ELF-1 (cell line): Measurements from ENCODE around the gene OR6K2.
"Not testable (repeated sequence)": the region's sequence is repeated elsewhere in the genome, so short reads cannot be mapped to it uniquely, and the experiment has no call there.

Source experiments
- DNase-seq: peaks from one replicate; pipeline ENCODE4 v3.0.0-alpha.2; 2016; ENCODE audit warnings: low read depth, low spot score

The OR6K2 gene, protein sequence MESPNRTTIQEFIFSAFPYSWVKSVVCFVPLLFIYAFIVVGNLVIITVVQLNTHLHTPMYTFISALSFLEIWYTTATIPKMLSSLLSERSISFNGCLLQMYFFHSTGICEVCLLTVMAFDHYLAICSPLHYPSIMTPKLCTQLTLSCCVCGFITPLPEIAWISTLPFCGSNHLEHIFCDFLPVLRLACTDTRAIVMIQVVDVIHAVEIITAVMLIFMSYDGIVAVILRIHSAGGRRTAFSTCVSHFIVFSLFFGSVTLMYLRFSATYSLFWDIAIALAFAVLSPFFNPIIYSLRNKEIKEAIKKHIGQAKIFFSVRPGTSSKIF

DNA sequence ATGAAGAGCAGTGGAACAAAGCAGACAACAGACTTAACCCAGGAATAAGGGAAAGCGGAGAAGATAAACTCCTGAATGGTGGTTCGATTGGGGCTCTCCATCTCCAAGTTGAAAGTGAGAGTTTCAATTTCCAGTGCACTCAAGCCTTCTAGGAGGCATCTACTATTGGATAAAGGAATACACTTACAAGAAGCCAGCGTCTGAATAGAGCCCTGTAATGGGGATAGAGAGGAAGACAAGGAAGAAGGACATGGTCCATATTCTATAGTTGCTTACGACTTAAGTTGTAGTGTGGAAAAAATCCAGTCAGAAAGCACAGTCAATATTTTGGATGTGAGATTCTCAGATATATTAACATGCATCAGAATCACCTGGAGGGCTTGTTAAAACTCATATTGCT, at the start of gene OR6K2:
Gene OR6K2, minus strand, starts transcription at position 101 of the 400 bp plus-strand sequence. Its CDS starts 0 bp downstream, at position 101.
- DNase-seq = no peak

DNA sequence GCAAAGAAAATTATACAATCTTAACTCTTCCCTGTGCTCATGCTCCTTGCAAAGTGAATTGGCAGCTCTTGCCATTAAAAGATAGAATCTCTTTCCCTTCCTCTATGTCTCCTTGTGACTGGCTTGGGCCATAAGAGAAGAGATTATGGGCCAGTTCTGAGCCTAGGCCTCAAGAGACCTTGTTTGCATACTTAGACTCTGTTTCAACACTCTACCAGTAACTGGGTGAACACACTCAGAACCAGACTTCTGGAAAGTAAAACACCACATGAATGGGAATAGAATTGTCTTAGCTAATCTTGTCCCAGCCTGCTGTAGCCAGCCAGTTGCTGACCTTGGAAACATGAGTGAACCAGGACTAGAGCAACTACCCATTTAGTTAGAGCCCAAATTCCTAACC, 35.4 kb upstream of the OR6K2 start:
- DNase-seq = no peak

DNA sequence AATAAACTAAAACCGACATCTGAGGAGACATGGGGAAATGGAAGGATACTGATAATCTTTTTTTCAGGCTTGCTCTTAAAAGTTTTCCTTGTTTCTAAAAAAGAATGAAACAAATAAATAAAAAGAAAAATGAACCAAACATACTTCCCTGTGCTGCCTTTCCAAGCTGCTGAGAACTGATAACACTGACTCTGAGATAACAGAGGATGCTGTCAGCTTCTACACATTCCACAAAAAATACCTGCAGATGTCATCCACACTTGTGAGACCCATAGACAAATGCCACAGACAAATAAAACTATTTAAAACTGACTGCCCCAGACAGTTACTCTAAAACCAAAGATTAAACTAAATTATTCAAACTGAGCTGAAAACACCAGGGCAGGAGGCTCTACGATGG, 32.1 kb upstream of the OR6K2 start:
- no peak for DNase-seq

DNA sequence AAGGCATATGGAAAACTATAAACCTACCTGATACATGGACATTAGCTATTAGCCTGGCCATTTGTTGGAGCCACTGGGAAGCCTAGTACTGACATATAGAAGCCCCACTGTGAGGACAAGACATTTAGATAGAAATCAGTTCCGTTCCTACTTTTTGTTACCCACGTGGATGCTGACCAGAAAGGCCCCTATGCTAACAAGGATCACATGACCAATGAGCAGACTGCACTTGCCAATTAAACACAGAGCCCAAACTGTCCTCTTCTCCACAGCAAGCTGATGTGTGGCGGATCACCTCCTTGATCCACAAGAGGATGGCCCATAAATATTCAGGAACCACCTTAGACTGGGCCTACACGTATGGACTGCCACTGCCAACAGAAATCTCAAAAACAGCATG, 31.3 kb upstream of the OR6K2 start:
- no peak for DNase-seq

DNA sequence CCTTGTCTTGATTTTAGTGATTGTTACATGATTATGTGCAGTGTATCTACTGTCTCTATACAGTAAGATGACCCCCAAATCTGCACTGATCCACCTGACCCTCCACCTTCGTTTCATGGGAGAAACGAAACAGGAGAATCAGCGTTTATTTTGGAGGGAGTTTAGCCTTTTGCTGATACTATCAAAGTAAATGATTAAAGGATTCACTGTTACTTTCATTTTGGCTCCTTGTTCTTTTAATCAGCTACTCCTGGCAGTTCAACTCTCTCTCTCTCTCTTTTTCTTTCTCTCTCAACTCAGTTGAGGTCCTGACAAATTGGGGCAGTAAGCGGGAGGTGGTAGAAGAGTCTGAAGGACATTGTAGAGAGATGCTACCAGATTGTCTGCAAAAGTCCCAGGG, 30.0 kb upstream of the OR6K2 start:
- DNase-seq = no peak

DNA sequence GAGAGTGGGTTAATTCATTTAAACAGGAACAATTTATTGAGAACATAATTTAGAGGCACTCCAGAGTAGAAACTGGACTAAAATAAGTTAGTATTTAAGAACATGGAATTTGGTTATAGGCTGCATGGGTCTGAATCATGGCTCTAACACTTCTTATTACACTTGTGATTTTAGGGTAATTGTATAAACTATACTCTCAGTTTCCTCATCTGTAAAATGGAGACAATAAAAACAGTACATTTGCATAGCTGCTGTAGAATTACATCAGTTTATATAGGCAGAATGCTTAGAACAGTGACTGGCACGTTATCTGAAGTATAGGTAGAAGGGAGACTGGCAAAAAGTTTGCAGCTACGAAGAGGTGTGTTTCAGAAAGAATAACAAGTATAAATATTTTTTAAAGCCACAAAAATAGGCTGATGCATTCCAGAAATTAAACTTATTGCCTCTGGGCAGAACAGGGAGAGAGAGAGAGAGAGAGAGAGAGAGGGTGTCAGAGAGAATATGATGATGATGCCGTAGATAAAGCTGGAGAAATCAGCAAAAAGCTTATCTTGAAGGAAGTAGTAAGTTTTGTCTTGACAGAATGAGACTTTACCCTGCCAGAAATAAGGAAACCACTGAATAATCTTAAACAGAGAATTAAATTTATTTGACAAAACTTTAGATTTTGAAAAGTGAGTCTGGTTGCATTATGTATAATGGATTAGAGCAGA, 28.2 kb upstream of the OR6K2 start:
- DNase-seq = no peak

DNA sequence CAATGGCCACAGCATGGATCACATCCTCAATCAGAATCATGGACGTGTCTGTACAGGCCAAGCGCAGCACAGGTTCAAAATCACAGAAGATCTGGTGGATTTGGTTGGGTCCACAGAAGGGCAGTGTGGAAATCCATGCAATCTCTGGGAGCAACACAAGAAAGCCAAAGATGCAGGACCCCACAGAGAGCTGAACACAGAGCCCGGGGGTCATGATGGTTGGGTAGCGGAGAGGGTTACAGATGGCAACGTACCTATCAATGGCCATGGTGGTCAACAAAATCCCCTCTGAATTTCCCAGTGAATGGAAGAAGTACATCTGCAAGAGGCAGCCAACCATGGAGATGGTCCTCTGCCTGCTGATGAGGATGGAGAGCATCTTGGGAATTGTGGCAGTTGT, 24.0 kb upstream of the OR6K2 start:
- DNase-seq = no peak

DNA sequence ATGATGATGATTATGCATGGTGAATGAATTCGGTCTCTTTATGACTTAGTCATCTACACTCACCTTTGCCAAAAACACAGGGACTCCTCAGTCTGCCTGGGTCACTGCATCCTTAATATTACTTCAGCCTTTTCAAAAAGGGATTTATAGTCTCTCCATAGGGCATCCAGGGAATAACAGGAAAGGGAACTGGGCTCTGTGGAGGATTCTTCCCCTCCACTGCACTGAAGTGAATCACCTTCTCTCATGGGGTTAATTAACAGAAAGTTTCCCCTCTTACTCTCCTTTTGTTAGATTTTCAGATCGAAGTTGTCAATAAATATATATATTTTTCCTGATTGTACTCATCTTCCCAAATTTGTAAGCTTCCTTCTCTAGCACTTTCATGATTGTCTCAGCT, 20.2 kb upstream of the OR6K2 start, which contains the start of gene OR6K3:
Gene OR6K3, minus strand, starts transcription at position 101 of the 400 bp plus-strand sequence. CDS start 2,605 bp downstream, outside the sequence.
- DNase-seq = no peak

DNA sequence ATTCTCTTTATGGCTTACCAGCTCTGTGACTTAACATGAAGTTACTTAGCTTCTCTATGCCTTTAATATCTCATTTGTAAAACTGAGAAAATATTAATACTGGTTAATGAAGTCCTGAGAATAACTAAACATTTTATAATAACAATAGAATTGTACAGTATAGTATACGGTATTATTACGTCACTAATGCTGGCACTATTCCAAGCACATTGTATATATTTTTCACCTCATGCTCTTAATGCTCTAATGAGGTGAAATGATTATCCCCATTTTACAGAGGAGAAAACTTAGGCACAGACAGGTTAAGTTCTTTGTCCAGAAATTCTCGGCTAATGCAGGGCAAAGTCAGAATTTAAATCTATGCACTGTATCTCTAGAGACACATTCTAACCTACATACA, 19.2 kb upstream of the OR6K2 start:
- no peak for DNase-seq

DNA sequence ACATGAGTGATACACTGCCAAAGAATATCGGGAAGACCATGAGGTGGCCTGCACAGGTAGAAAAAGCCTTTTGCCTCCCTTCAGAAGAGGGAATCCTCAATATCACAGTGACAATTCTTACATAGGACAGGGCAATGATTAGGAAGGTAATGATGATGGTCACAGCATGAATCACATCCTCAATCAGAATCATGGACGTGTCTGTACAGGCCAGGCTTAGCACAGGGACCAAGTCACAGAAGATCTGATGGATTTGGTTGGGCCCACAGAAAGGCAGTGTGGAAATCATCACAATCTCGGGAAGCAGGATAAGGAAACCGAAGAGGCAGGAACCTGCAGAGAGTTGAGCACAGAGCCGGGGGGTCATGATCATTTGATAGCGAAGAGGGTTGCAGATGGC, 16.9 kb upstream of the OR6K2 start:
- no peak for DNase-seq

DNA sequence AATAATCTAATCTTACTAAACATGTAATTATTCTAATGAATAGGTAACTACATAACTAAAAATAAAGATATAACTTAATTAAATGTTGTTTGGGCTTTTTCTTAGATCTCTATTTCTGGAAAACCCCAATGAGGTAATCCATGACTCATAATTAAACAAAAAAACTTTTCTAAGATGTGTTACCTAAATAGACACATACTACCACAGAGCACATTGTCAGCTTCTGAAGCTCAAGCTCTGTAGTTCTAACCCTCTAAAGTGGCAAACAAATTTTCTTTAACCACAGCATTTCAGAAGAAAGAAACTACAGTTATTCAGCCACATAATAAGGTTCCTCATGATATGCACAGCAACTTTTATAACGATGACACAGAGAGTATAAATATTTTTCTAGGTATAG, 15.9 kb upstream of the OR6K2 start:
- DNase-seq = no peak

DNA sequence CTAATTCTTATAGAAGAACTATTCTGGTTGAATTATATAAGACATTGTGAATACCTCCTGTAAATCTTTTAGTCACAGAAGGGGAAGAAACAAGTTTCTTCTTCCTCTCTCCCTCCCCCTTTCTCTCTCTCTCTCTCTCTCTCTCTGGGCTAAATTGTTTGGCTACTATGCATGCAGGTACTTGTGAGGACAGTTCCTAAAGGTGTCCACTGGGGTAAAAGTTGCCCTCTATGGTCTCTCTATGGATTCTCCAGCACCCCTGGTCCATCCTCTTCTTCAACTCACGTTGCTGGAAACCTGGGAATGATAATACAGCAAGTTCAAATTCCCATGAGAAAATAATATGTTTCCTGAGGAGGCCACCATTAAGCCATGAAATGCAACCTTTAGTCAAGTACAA, 14.3 kb upstream of the OR6K2 start:
- DNase-seq = no peak

DNA sequence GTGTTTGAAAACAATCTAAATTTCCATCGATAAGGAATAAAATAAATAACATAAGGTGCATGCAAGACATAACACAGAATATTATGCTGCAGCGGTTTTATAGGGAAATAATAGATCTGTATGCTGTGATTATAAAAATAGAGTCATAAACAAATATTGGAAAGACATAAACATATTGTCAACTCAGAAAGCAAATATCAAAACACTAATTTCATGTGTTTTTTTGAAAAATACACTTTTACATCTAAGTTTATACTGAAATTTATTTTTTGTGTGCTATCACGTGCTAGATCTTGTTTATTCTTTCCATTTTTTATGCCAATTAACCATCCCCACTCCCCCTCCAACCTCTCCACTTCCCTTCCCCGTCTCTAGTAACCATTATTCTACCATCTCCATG, 10.6 kb upstream of the OR6K2 start:
- no peak for DNase-seq

DNA sequence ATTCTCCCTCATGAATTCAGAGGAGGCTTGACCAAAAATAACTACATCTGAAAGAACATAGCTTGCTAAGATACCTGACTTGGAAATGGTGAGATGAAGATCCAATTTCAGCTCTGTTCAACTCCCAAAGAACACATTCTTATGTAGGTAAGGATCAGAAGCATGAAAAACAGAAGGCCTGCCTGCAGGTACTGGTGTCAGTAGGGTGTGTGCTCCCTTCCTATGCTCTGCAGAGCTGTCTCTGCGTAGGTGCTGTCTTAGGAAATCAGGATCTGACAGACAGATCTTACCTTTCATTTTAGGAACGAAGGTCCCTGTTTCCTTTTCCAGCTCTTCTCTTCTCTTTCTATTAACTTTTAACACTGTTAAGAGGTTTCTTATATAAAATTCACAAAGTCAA, 5.6 kb upstream of the OR6K2 start:
- no peak for DNase-seq

DNA sequence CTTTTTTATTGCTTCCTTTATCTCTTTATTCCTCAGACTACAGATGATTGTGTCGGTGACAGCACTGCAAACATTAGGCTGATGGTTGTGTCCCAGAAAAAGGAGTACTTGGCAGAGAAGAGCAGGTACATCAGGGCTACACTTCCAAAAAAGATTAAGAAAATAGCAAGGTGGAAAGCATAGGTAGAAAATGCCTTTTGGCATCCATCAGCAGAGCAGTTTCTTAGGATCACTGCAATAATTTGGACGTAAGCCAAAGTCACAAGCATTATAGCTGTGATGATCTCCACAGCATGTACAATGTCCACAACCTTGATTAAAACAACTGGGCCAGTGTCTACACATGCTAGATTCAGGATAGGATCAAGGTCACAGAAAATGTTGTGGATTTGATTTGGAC, 5.9 kb downstream of the OR6K2 start:
- no peak for DNase-seq

DNA sequence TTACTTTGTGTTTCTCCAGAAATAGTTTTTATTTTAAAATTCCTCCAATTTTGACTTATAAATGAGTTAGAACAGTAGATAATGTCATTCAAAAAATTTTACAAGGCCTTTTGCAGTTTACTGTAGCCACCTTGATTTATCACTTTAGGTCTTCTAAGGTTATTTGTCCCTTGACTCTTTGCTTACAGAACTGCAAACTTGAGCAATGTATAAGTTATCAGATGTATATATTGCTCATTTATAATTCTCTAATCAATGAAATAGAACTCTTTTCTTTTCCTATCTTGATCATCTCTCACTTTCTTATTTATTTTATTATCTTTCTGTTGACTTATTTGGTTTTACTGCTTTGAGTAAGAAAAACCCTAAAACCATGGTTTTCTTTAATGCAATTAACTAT, 8.1 kb downstream of the OR6K2 start:
- DNase-seq = no peak

DNA sequence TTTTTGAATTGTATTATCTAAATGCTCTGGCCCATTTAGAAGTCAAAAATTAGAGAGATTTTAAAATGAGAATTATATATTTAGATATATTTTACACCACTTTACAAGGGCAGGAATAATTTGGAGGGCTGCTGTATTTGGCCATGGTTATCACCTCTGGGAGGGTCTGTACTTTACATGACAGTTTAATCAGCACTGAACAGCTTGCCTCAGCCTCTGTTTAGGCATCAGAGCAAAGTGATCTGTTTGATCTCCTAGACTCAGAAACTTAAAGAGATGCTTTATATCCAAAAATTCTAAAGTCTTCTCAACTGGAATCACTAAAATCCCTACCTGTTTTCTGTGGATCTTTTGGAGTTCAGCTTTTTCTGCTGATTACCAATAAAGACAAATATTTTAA, 8.5 kb downstream of the OR6K2 start:
- no peak for DNase-seq

DNA sequence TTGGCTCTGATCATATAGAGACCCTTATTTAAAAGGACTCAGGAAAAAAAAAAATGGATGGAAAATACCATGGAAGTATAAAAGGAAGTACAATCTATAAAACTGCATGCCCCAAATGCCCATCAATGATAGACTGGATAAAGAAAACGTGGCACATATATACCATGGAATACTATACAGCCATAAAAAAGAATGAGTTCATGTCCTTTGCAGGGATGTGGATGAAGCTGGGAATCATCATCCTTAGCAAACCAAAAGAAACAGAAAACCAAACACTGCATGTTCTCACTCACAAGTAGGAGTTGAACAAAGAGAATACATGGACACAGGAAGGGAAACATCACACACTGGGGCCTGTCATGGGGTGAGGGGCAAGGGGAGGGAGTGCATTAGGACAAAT, 9.3 kb downstream of the OR6K2 start:
- DNase-seq = not testable (repeated sequence)

DNA sequence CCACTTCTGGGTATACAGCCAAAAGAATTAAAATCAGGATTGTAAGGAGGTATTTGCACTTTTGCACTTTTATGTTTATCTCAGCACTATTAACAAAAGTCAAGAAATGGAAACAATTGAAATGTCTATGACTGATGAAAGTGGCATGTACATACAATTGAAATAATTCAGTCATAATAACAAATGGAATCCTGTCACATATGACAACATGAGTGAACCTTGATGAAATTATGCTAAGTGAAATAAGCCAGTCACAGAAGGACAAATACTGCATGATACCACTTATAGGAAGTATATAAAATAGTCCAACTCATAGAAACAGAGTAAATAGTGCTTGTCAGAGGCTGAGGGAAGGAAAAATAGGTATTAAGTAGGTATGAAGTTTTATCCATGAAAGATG, 10.6 kb downstream of the OR6K2 start:
- DNase-seq = no peak

DNA sequence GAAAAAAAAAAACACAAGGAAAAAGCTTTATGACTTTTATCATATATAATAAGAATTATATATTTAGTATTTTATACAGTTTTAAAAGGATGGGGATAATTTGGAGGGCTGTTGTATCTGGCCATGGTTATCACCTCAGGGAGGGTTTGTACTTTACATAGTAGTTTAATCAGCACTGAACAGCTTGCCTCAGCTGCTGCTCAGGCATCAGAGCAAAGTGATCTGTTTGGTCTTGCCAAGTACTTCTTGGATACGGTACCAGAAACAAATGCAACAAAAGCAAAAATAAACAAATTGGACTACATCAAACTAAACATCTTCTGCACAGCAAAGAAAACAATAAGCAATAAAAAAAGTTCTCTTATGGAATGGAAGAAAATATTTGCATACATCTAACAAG, 11.3 kb downstream of the OR6K2 start:
- DNase-seq = no peak

DNA sequence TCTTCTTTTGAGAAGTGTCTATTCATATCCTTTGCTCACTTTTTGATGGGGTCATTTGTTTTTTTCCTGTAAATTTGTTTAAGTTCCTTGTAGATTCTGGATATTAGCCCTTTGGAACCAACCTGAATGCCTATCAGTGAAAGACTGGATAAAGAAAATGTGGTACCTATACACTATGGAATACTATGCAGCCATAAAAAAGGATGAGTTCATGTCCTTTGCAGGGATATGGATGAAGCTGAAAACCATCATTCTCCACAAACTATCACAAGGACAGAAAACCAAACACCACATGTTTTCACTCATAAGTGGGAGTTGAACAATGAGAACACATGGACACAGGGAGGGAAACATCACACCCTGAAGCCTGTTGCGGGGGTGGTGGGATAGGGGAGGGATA, 12.1 kb downstream of the OR6K2 start:
- not testable (repeated sequence) for DNase-seq

DNA sequence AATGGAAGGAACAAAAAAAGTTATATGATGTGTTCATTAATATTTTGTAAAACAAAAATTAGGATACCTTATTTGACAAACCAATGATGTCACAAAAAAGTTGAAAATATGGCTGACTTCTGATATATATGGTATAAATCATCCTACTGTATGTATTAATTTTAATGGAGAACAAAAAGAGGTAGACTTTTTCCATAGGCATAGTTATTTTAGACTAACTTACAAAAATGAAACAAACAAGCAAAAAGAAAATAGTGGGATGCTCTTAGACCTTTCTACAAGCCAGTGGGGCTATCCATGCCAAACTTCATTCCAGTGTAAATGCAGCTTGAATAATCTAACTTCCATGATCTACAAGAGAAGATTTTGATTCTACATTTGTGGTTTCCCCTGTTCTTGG, 13.4 kb downstream of the OR6K2 start:
- DNase-seq = no peak
